HG03558 (cell line): ENCODE data around the gene TRAF2.
"Not testable (repeated sequence)": the region's sequence is repeated elsewhere in the genome, so short reads cannot be mapped to it uniquely, and the experiment has no call there.

Experiments used
- ATAC-seq: cut with Tn5 transposase; IDR thresholded peaks from one replicate; pipeline ENCODE4 v1.9.1; 2021; ENCODE audit warnings: moderate number of reproducible peaks; ENCODE audit not compliant: unreplicated experiment; ENCODE audit errors: extremely low read depth

The TRAF2 gene

GRCh38 chr9:136857581-136858412 lies 28.5 kb upstream of the TRAF2 start:
- ATAC-seq, result no peak

GRCh38 chr9:136858452-136858843 lies 27.9 kb upstream of the TRAF2 start:
- ATAC-seq, result no peak

- no peak for ATAC-seq
These were observed 27.2 kb upstream of the TRAF2 start for GRCh38 chr9:136858844-136859757.

GRCh38 chr9:136860529-136860928 lies 25.8 kb upstream of the TRAF2 start:
- ATAC-seq, result no peak

GRCh38 chr9:136860933-136861873 lies 25.1 kb upstream of the TRAF2 start:
- no peak for ATAC-seq

GRCh38 chr9:136861874-136862457 lies 24.4 kb upstream of the TRAF2 start:
- ATAC-seq, result no peak

GRCh38 chr9:136862849-136863622 lies 23.3 kb upstream of the TRAF2 start:
- no peak for ATAC-seq

- no peak for ATAC-seq
These were observed 22.6 kb upstream of the TRAF2 start for GRCh38 chr9:136863623-136864273.

- no peak for ATAC-seq
These were observed 21.1 kb upstream of the TRAF2 start for GRCh38 chr9:136865041-136865767.

GRCh38 chr9:136865768-136866103 lies 20.6 kb upstream of the TRAF2 start:
- ATAC-seq, result no peak

- not testable (repeated sequence) for ATAC-seq
These were observed 19.4 kb upstream of the TRAF2 start for GRCh38 chr9:136866898-136867421.

- no peak for ATAC-seq
These were observed 18.8 kb upstream of the TRAF2 start for GRCh38 chr9:136867480-136867879.

- no peak for ATAC-seq
These were observed 18.4 kb upstream of the TRAF2 start for GRCh38 chr9:136867917-136868316.

- ATAC-seq, result no peak
These were observed 17.7 kb upstream of the TRAF2 start for GRCh38 chr9:136868644-136869043.

GRCh38 chr9:136869611-136870010 lies 16.7 kb upstream of the TRAF2 start:
- ATAC-seq, result not testable (repeated sequence)

- ATAC-seq, result no peak
These were observed 11.2 kb upstream of the TRAF2 start for GRCh38 chr9:136875155-136875554.

GRCh38 chr9:136876476-136876875 lies 9.8 kb upstream of the TRAF2 start:
- no peak for ATAC-seq

GRCh38 chr9:136880651-136881050 lies 5.7 kb upstream of the TRAF2 start:
- ATAC-seq, result no peak
